Activated effector memory CD4-positive, alpha-beta T cell treated with Interleukin-2 at 50 U/mL for 16 hours (primary cell): ENCODE results near the gene IGDCC3.

Experiments used
- DNase-seq: peaks from one replicate; pipeline ENCODE4 v3.0.0-alpha.2; 2020

Gene IGDCC3

DNA sequence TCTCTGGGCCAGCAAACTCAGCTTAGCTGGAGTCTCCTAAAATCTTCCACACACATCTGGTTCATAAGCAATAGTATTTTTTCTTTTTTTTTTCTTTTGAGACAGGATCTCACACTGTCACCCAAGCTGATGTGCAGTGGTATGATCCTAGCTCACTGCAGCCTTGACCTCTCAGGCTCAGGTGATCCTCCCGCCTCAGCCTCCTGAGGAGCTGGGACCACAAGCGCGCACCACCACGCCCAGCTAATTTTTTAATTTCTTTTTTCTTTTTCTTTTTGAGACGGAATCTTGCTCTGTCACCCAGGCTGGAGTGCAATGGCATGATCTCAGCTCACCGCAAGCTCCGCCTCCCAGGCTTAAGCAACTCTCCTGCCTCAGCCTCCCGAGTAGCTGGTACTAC, 39.0 kb downstream of the IGDCC3 start:
- no peak for DNase-seq

DNA sequence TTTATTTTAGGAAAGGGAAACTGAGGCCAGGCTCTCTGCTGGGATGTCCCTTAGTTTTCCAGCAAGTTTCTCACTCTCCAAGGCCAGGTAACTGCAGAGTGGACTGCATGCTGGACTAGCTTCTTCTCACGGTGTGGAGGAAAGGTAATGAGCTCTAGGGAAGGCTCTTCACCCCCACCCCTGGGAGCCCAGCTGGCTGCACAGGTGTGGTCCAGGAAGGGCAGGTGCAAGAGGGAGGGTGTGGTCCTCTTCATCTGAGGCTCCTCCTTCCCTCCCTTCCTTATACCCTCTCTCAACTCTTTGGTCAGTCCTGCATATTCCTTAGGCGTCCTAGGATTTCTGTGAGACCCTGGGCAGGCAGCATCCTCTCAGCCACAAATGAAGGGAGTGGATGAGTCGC, 39.4 kb downstream of the IGDCC3 start:
- DNase-seq: no peak

DNA sequence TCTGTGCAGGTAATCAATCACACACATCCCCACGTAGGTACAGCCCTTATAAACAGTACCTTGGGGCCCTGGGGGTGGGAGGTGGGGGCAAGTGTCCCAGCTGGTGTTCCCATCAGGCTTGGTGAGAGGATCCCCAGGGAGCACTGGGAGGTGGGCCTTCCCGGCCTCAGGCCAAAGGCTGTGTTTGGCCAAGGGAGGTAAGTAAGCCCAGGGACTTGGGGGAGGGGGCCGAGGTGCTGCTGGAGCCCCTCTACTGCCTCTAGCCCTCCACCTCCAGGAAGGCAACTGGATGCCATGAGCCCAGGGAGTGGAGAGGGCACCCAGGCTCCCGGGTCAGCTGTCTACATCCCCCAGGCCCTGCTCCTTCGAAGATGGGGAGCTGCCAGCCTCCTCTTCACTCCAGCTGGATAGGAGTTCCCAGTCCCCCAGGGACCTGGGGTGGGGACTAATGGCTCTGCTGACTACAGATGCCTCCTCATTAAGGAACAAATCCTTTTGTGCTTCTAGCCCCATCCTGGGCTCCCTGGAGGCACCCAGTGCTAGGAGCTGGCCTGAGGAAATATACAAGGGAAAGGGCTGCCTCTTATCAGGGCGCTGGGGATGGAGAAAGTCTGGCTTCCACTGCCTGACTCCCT, 40.2 kb downstream of the IGDCC3 start:
- no peak for DNase-seq

DNA sequence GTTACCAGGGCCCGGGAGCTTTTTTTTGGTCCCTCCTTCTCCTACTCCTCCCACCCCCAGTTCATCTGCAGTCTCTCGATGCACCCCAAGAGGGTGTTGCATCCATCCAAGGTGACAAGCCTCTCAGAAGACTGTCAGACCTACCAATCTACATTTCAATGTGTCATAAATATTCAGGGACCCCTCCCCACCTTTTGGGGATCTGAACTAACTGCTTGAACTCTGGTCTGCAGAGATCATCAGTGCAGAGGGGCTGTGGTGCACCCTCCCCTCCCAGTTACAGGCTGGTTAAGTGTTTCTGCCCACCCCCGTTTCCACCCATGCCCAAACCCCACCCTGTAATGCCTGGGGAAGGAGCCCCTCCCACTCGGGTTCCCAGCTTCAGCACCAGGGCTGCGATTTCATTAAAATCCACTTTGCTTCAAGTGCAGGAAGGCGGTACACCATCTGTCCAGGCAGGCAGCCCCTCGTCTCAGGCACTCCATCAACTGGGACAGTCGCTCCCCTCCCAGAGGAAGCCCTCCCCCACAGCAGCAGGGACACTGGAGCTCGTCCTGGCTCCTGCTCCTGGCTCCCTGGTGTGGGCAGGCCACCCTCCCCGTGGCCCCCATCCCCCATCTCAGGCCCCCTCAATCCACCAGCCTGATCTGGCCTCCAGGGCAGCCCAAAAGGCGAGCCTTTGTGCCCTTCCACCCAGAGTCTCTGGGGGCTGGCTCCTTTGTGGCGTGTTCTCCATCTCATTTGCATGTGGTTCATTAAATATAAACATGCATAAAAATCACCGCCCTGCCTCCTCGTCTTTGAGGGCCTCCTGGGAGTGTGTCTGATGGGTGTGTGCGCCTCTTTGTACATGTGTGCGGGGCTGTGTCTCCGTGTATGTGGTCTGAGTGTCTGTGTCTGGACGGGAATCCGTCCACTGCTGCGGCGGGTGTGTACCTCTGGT, 41.0 kb downstream of the IGDCC3 start:
- no peak for DNase-seq

DNA sequence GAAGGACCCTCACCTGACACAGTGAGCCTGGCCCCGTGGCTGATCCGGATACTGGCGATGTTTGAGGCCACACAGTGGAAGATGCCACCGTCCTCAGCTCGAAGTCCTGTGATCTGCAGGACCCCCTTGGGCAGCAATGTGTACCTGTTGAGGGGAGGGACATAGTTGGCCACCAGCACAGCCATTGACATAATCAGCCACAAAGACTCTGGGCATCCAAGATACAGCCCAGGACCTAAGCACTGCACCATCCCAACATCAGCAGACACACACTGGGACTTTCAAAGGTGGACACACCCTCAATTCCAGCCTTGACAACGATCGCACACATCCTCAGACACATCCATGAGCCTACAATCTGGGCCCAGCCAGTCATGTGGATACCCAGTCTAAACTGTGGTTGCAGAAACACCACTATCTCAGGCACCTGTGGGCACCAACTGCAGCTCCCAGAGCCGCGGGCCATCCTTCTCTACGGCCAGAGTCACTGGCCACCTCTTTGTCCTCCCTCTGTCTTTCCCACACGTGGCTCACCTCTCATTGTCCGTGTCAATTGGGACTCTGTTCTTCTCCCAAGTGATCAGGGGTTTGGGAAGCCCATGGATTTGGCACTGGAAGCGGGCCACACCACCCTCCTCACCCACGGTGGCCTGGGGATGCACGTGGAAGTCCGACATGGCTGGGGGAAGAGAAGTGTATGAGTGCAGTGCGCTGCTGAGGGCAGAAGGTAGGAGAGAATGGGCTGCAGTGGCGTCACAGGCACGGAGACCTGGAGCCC, 42.3 kb downstream of the IGDCC3 start:
- no peak for DNase-seq

DNA sequence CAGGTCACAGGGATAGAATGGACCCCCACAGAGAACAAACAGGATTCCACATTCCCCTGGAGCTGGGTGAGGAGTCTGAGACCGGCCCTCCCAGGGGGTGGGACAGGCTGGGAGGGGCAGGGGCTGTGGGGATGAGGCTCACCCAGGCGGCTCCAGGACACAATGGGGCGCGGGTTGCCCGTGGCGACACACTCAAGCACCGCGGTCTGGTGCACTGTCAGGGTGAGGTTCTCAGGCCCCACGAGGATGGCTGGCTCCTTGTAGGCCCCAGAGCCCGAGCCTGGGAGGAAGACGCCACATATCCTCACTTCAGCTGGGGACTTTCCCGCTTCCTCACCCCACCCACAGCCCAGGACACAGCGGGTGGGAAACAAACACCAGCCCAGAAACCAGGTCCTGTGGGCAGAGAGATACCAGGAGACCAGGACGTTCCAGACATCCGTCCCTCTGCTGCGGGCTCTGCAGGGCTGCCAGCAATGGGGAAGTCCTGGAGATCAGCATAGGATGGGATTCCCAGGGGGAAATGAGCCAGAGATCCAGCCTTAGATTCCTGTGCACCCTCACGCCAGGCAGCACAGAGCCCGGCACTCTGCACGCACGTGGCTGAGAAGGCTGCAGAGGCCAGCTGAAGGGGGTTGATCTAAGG, 43.1 kb downstream of the IGDCC3 start:
- no peak for DNase-seq

DNA sequence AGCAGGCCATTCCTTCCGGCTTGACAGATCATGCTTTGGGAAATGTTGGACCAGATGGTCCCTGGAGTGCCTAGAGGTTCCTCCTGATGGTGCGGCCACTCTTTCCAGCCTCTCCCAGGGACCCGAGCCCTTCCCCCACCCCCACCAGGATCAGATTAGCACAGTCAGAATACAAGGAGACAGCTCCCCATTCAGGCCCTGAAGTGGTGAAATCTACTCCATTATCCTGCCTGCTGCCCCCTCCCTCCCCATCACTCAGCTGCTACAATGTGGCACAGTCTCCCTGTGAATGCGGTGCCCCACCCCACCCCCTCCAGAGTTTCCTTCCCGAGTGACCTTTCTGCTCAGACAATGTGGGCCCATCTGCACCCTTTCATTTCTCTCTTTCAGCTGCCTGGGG, 43.9 kb downstream of the IGDCC3 start:
- no peak for DNase-seq

DNA sequence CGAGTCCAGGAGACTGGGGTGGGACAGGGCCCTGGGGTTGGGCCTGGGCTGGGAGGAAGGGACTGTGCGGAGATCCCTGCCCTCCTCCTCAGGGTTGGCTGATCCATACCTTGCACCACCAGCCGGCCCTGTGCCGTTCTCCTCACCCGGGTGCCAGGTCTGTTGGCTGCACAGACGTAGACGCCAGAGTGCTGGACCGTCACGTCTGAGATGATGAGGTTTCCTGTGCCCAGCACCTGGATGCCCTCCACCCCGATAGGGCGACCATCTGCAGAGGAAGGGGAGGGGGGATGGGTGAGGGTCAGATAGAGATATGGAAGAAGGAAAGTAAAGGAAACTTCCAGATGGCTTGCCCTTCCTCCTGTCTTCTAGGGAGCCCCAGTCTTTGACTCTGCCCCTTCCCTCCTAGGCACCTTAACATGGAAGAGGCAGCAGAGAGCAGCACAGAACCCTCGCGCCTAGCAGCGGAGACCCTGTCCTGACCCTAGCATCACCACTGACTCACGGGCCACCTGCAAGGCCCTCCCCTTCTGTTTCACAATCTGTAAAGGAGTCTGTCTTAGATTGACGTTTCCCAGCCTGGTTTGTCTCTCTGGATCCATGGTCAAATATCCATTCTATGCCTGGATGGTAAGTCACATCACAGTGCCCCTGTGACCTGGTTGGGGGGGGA, 44.5 kb downstream of the IGDCC3 start:
- DNase-seq: no peak

DNA sequence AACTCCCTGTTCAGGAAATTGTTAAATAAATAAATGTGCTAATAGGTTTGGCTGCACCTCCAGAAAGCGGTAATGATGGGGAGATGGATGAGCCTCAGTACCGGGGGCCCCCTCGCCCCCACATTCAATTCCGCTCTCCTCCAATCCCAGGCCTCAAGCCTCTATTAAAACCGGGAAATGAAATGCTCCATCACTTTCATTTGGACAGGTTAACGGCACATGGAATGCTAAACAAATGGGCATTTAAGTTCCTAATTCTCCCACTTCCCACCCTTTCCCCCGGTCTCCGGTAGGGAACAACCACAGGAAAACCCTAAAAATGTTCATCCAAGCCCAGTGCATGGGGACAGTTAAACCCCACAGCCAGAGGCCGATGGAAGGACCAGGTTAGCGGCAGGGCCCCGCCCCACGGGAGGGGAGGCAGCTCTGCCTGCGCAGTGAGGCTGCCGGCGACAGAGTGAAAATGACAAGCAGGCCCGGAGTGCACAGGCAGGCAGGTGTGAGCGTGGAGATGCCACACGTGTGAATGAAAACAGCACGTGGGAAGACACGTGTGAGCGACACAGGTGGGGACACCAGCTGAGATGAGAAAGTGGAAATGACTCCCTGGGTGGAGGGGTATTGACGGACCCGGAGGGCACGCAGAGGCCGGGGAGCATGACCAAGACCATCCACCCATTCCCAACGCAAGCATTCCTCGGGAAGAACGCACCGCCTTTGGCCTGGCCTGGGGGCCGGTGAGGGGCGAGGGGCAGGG, 45.2 kb downstream of the IGDCC3 start:
- DNase-seq: no peak

DNA sequence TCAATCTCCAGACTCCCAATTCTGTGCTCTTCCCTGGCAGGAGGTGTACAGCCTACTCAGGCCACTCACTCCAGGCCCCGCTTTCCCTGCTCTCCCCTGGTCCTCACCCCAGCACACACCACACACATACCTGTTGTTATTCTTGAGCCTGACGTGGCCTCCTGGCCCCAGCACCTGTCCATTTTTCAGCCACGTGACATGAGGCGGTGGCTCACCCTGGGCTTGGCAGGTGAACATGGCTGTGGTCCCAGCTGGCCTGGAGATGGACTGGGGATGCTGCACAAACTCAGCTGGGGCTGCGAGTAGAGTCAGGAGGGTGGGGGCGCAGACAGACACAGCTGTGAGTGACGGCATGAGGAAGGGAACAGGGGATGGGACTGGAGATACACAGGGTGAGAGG, 46.0 kb downstream of the IGDCC3 start:
- DNase-seq: no peak

DNA sequence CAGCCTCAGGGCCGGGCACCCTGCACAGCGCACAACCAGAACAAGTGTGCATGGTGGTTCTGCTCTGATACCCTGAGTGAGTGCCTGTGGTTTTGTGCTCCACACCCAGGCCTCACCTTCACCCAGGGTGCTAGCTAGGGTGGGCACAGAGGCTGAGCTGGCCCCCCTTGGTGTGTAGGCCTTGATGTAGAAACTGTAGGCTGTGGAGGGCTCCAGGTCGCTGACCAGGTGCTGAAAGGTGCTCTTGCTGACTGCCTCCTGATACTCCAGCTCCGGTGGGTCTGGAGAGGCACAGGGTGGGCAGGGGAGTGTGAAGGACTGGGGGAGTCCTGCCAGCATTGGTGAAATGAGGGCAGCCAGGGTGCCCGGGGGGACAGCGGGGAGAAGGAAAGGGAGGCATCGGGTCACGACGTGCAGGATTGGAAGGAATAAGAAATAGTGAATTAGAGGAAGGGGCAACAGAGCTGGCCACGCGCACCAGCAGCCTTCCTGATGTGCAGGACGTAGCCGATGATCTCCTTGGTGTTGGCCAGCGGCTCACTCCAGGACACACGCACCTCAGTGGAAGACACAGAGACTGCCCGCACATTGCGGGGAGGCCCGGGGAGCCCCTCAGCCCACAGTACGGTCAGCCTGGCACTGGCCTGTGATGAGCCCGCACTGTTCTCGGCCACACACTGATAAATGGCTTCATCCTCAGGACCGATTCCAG, 46.7 kb downstream of the IGDCC3 start:
- no peak for DNase-seq

DNA sequence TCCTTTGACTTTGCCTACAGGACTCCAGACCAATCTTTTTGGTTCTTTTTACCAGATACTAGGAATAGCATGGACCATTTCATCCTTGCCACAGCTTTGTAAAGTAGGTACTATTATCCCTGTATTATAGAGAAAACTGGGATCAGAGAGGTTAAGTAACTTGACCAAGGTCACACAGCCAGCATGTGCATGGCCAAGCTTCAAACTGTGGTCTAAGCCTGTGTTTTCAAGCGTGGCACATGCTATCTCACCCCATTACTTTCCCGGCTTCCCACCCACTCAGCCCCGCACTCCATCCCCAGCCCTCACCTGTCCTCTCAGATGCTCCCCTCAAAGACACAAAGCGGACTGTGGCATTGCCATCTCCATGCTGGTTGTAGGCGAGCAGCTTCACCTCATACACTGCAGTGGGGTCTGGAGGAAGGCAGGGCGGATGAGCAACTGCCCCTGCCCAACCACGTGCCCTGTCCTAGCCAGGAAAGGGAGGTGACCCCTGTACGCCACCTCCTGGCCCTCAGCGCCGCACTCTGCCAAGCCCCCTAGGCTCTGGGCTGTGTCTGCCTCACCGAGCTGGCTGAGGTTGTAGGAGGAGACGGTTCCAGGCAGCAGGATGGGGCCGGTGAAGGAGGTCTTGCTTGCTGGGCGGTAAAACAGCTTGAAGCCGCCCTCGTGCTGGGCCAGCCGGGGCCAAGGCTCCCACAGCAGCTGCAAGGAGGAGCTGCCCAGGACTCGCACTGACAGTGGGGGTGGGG, 47.6 kb downstream of the IGDCC3 start:
- DNase-seq: no peak

DNA sequence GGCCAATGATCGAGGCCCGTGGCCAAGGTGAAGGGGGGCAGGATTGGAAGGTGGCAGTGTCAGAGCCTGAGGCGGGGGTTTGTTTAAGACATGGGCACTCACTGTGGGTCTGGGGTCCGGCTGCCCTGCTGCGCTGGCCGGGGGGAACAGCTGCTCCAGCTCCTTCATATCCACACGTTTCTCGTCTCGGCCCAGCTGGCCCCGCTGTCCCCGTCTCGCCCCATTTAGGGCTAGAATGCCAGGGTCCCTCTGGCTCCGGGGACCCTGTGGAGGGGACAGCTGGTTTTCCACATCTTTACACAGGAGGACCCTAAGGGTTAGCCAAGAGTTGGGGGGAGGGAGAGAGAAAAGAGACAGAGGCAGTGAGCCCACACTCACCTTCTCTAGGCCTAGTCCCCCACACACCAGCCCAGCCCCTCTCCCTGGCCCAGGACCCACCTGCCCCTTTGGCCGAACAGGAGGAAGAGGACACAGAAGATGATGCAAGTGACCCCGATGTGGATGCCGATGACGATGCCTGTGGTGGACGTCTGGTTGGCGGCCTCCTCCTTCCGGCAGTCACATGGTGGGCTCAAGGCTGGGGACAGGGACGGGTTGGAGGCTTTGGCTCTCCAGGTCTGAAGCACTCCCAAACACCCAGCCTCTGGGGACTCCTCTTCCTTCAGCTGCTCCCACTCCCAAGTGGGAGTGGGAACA, 48.4 kb downstream of the IGDCC3 start:
- DNase-seq: no peak

DNA sequence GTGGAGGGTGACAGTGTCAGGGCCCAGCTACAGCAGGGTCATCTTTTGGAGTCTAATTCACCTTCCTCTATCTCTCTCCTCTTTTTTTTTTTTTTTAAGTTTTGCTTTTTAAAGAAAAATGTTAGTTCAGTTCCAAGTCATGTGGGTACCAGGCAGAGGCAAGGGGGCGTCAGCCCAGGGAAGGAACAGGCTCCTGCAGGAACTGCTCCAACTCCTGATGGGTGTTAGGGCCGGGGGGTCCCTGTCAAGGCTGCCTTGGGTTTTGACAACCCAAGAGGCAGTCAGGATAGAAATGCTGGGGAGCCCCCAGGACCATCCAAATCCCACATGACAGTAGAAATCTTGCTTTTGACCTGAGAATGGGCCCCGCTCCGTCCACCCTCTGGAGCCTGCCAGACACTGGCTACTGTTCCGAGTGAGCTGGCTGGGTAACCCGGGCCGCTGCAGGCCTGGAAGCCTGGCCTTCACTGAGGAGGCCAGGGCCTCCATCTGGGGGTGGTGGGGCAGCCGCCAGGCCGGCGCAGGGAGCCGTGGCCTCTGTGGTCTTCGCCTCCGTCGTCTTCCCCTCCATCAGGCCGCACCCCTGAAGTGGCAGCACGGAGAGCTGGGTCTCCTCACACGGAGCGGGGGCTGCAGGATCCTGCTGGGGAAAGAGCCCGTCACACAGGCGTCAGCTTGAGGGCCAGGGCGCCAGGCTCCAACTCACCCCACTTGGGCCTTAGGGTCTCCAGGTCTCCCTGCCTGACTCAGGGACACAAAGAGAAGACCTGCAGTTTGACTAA, 49.1 kb downstream of the IGDCC3 start:
- DNase-seq: no peak

DNA sequence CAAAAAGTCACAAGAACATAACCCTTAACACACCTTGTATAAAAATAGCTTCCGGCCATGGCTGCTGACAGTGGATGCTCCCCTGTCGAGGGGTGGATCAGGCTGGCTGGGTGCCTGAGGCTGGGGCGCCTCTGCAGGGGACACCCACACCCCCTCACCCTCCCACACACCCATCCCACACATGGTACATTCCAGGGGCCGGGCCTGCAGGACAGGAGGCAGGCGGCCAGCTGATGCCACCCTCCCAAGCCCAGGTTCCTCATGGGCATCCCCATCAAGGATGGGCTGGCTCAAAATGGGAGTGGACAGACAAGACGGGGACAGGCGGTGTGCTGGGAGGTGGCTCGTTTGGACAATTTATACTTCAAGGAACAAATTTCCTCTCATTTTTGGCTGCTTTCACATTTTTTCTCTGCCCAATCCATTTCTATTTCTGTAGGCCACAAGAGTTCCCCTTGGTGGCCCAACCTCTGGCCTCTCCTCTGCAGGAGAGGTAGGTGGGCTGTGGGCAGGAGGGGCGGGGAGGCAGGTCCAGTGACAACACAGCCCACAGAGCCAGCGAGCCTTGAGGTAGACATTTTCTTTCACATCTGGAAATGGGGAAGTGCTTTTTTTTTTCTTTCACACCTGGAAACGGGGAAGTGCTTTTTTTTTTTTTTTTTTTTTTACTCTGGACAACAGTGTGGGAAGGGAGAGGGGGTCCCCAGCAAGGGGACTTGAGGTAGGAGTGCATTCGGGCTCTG, 50.0 kb downstream of the IGDCC3 start:
- no peak for DNase-seq

DNA sequence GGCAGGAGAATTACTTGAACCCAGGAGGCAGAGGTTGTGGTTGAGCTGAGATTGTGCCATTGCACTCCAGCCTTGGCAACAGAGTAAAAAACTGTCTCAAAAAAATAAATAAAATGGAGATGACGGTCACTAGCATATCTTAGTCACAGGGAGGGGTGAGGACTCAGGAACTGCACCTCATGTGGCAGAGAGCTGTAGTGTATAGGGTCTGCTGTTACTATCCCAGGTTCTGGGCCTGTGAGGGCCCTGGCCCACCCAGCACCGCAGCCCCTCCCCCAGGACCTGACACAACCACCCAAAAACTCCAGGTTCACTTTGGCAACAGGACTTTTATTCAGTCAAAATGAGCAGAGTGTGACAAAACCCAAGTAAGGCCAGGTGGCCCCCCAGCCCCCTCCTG, 51.0 kb downstream of the IGDCC3 start:
- DNase-seq: no peak

DNA sequence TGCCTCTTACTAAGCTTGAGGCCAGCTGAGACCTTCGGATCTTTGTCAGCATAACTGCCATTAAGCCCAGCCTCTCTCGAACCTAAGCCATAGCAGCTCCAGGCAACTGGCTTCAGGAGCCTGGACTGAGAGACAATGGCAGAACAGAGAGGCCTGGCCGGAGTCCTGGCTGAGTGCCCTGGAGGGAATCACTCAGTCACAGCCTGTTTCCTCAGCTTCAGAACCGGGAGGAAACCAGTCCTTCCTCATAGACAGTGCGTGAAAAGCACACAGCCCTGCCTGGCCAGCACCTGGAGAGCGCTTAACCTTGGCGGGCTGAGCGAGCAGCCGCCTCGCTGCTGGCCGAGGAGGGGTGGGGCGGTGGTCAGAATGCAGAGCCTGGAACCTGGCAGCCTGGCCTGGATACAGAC, 51.7 kb downstream of the IGDCC3 start:
- DNase-seq: no peak

DNA sequence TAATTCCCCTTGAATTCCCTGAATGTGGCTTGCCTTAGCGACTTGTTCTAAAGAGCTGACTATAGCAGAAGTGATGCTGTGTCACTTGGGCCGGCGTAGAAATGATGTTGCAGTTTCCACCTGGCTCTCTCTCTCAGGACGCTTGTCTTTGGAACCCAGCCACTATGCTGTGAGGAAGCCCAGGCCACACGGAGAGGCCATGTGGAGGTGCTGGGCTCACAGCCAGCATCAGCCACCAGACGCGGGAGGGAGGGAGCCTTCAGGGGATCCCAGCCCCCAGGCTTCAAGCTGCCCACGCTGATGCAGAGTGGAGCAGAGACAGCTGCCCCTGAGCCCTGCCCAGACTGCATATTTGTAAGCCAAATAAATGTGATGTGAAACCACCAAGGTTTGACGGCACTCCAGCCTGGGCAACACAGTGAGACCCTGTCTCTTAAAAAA, 54.7 kb downstream of the IGDCC3 start:
- DNase-seq: no peak
